CD4-positive, alpha-beta memory T cell (primary cell): ENCODE data around the gene CLDN22. TPM values are rescaled to one million over a fixed set of nuclear protein-coding genes. Genes with fewer than 3 reads are reported as not detected.
A peak's percentile ranks its signal among the peaks of the same experiment; 100 is the strongest.

Source experiments
- CTCF ChIA-PET: fragments of 350-600 bp; sonication (Branson Sonifier 250); formaldehyde crosslinking; loops from one replicate; lab custom pipeline; 2021; ENCODE audit warnings: inconsistent platforms; ENCODE audit not compliant: partially characterized antibody; lab: Charles Lee
- POLR2A ChIA-PET: fragments of 350-600 bp; sonication (Branson Sonifier 250); formaldehyde crosslinking; loops from one replicate; lab custom pipeline; 2021; ENCODE audit not compliant: partially characterized antibody; lab: Charles Lee
- DNase-seq, 5 donors: peaks; one replicate each; pipeline versions ENCODE4 v3.0.0 to v3.0.0-alpha.2; 2020 to 2022; ENCODE audit warnings: mixed read lengths in 1 of 5
- H3K27ac ChIP-seq: one replicate; pipeline ENCODE4 v1.7.0; 2013; ENCODE audit warnings: low read depth, low read length
- H3K27me3 ChIP-seq: 2 replicates; pipeline ENCODE4 v1.7.0; 2013; ENCODE audit warnings: mild to moderate bottlenecking, low read length, moderate library complexity; ENCODE audit not compliant: insufficient read depth
- H3K36me3 ChIP-seq: 2 replicates; pipeline ENCODE4 v1.7.0; 2013; ENCODE audit warnings: mild to moderate bottlenecking, low read length, moderate library complexity; ENCODE audit not compliant: insufficient read depth
- H3K4me1 ChIP-seq: 2 replicates; pipeline ENCODE4 v1.7.0; 2013; ENCODE audit warnings: mild to moderate bottlenecking, low read length, moderate library complexity; ENCODE audit not compliant: insufficient read depth
- H3K4me3 ChIP-seq, 2 donors: one replicate each; pipeline ENCODE4 v1.7.0; 2013; ENCODE audit warnings: low read length in 2 of 2, mild to moderate bottlenecking in 1 of 2
- H3K9me3 ChIP-seq, 2 donors: one replicate each; pipeline ENCODE4 v1.7.0; 2013; ENCODE audit warnings: low read length in 2 of 2, control low read depth in 1 of 2; ENCODE audit not compliant: control insufficient read depth in 1 of 2
- H3K27ac Mint-ChIP-seq, 7 donors: one replicate each; pipeline ENCODE4 v1.8.0; 2020 to 2021; ENCODE audit warnings: mixed read lengths in 7 of 7, mild to moderate bottlenecking in 6 of 7, inconsistent platforms in 3 of 7, moderate library complexity in 3 of 7
- H3K27me3 Mint-ChIP-seq, 2 donors: one replicate each; pipeline ENCODE4 v1.8.0; 2020 to 2021; ENCODE audit warnings: mixed read lengths in 2 of 2
- H3K36me3 Mint-ChIP-seq, 2 donors: one replicate each; pipeline ENCODE4 v1.8.0; 2020 to 2021; ENCODE audit warnings: mixed read lengths in 2 of 2, inconsistent platforms in 1 of 2, mild to moderate bottlenecking in 1 of 2
- H3K4me1 Mint-ChIP-seq, 4 donors: one replicate each; pipeline ENCODE4 v1.8.0; 2020 to 2021; ENCODE audit warnings: mixed read lengths in 4 of 4, mild to moderate bottlenecking in 1 of 4
- H3K4me3 Mint-ChIP-seq, 8 donors: one replicate each; pipeline ENCODE4 v1.8.0; 2020 to 2021; ENCODE audit warnings: mixed read lengths in 8 of 8, mild to moderate bottlenecking in 7 of 8, moderate library complexity in 6 of 8, inconsistent platforms in 3 of 8
- H3K9me3 Mint-ChIP-seq, 8 donors: one replicate each; pipeline ENCODE4 v1.8.0; 2020 to 2021; ENCODE audit warnings: mixed read lengths in 8 of 8, mild to moderate bottlenecking in 5 of 8, inconsistent platforms in 3 of 8, moderate library complexity in 1 of 8
- intact Hi-C: fragments of 100-400 bp; cut with micrococcal nuclease; formaldehyde crosslinking; loops from one replicate; pipeline ENCODE4 v1.15.1; 2023
- polyA plus RNA-seq, 2 donors: library from polyadenylated mRNA; unstranded; fragments of 300-500 nt; fragmentation: Illumina TruSeq; gene quantifications; one replicate each; pipeline ENCODE4 v1.2.3, GENCODE V29; 2021
- total RNA-seq, 2 experiments: library from RNA; stranded (reverse); gene quantifications; one replicate each; pipeline ENCODE4 v1.2.3, GENCODE V29; 2021

CLDN22 gene
- total and polyA plus RNA-seq, 4 experiments from 2014 or later, result not detected

- ChIA-PET POLR2A (no interaction called here), CTCF (interaction anchor here (1.3 kb wide), 1 partner anchor 213 kb away, joined by 3 read pairs; no protein-coding TSS in a partner anchor)
- intact Hi-C loops, result no loop called here
Measured at GRCh38 chr4:183286590-183287308, 33.3 kb downstream of the CLDN22 start.

GRCh38 chr4:183285886-183286285 lies 34.2 kb downstream of the CLDN22 start:
- DNase-seq, result no peak
- Histone ChIP-seq H3K36me3 (no peaks in the 10 kb centered on the region), H3K4me1 (no peaks in the 10 kb centered on the region), H3K27me3 (no peaks in the 10 kb centered on the region), H3K27ac (no peak overlapping the region), H3K4me3 (no peak overlapping the region), H3K9me3 (no peaks in the 10 kb centered on the region)
- no peaks in the 10 kb centered on the region for H3K27me3 Mint-ChIP-seq
- H3K36me3 Mint-ChIP-seq, result peaks cover 15 to 16% of the 10 kb centered on the region in 2 donors
- ChIA-PET CTCF (interaction anchor here (1.3 kb wide), 1 partner anchor 212 kb away, joined by 3 read pairs; no protein-coding TSS in a partner anchor), POLR2A (no interaction called here)
- intact Hi-C loops, result no loop called here
- H3K27ac Mint-ChIP-seq, result no peak overlapping the region
- H3K4me1 Mint-ChIP-seq, result no peaks in the 10 kb centered on the region
- no peak overlapping the region for H3K4me3 Mint-ChIP-seq
- H3K9me3 Mint-ChIP-seq, result no peaks in the 10 kb centered on the region

More at GRCh38 chr4:183286590-183287308, 33.3 kb downstream of the CLDN22 start:
- no peak for DNase-seq
- no peaks in the 10 kb centered on the region for H3K27me3 Mint-ChIP-seq
- Histone ChIP-seq H3K36me3 (no peaks in the 10 kb centered on the region), H3K4me3 (no peak overlapping the region), H3K27ac (no peak overlapping the region), H3K9me3 (no peaks in the 10 kb centered on the region), H3K4me1 (no peaks in the 10 kb centered on the region), H3K27me3 (no peaks in the 10 kb centered on the region)
- H3K9me3 Mint-ChIP-seq, result no peaks in the 10 kb centered on the region
- no peaks in the 10 kb centered on the region for H3K4me1 Mint-ChIP-seq
- H3K27ac Mint-ChIP-seq, result peak overlapping the region in 1 of 7 donors; percentile 70
- peaks cover 17 to 19% of the 10 kb centered on the region in 2 donors for H3K36me3 Mint-ChIP-seq
- no peak overlapping the region for H3K4me3 Mint-ChIP-seq

- H3K9me3 Mint-ChIP-seq, result no peaks in the 10 kb centered on the region
- no peaks in the 10 kb centered on the region for H3K36me3 ChIP-seq
- H3K27ac Mint-ChIP-seq, result no peak overlapping the region
- no peak overlapping the region for H3K4me3 Mint-ChIP-seq
- DNase-seq, result no peak
- POLR2A ChIA-PET, result interaction anchor here (0.8 kb wide), 1 partner anchor 28 kb away, joined by 3 read pairs; no protein-coding TSS in a partner anchor
- H3K9me3 ChIP-seq, result no peaks in the 10 kb centered on the region
- H3K36me3 Mint-ChIP-seq, result peaks cover 16 to 21% of the 10 kb centered on the region in 2 donors
- H3K4me1 Mint-ChIP-seq, result no peaks in the 10 kb centered on the region
- no peaks in the 10 kb centered on the region for H3K27me3 ChIP-seq
- no peaks in the 10 kb centered on the region for H3K4me1 ChIP-seq
- intact Hi-C loops, result no loop called here
- H3K27me3 Mint-ChIP-seq, result no peaks in the 10 kb centered on the region
- no peak overlapping the region for H3K27ac ChIP-seq
- CTCF ChIA-PET, result no interaction called here
- H3K4me3 ChIP-seq, result no peak overlapping the region
Measured at GRCh38 chr4:183284965-183285364, 35.1 kb downstream of the CLDN22 start.

GRCh38 chr4:183284258-183284785 lies 35.8 kb downstream of the CLDN22 start:
- no peaks in the 10 kb centered on the region for H3K4me1 Mint-ChIP-seq
- DNase-seq, result no peak
- H3K4me1 ChIP-seq, result no peaks in the 10 kb centered on the region
- H3K36me3 ChIP-seq, result no peaks in the 10 kb centered on the region
- H3K9me3 ChIP-seq, result no peaks in the 10 kb centered on the region
- H3K9me3 Mint-ChIP-seq, result no peaks in the 10 kb centered on the region
- no peak overlapping the region for H3K27ac Mint-ChIP-seq
- H3K27me3 ChIP-seq, result no peaks in the 10 kb centered on the region
- H3K27ac ChIP-seq, result no peak overlapping the region
- no peaks in the 10 kb centered on the region for H3K27me3 Mint-ChIP-seq
- POLR2A ChIA-PET, result no interaction called here
- CTCF ChIA-PET, result no interaction called here
- intact Hi-C loops, result no loop called here
- H3K36me3 Mint-ChIP-seq, result peaks cover 16 to 26% of the 10 kb centered on the region in 2 donors
- H3K4me3 Mint-ChIP-seq, result no peak overlapping the region
- no peak overlapping the region for H3K4me3 ChIP-seq

GRCh38 chr4:183276106-183276505 lies 44.0 kb downstream of the CLDN22 start:
- intact Hi-C loops, result no loop called here
- DNase-seq, result no peak
- no peaks in the 10 kb centered on the region for H3K4me1 Mint-ChIP-seq
- H3K4me3 Mint-ChIP-seq, result no peak overlapping the region
- CTCF ChIA-PET, result no interaction called here
- POLR2A ChIA-PET, result no interaction called here
- no peaks in the 10 kb centered on the region for H3K27me3 Mint-ChIP-seq
- Histone ChIP-seq H3K27me3 (no peaks in the 10 kb centered on the region), H3K4me1 (no peaks in the 10 kb centered on the region), H3K36me3 (no peaks in the 10 kb centered on the region), H3K4me3 (no peak overlapping the region), H3K9me3 (no peaks in the 10 kb centered on the region), H3K27ac (no peak overlapping the region)
- no peak overlapping the region for H3K27ac Mint-ChIP-seq
- peaks cover 22 to 37% of the 10 kb centered on the region in 2 donors for H3K36me3 Mint-ChIP-seq
- peaks cover 0 to 29% (median 22%) of the 10 kb centered on the region in 8 donors for H3K9me3 Mint-ChIP-seq

GRCh38 chr4:183272384-183272783 lies 47.7 kb downstream of the CLDN22 start:
- Mint-ChIP-seq H3K4me1 (no peaks in the 10 kb centered on the region), H3K36me3 (peaks cover 23 to 27% of the 10 kb centered on the region in 2 donors), H3K27ac (no peak overlapping the region), H3K4me3 (no peak overlapping the region), H3K27me3 (no peaks in the 10 kb centered on the region), H3K9me3 (peaks cover 0 to 29% (median 22%) of the 10 kb centered on the region in 8 donors)
- Histone ChIP-seq H3K4me3 (no peak overlapping the region), H3K4me1 (no peaks in the 10 kb centered on the region), H3K27ac (no peak overlapping the region), H3K9me3 (no peaks in the 10 kb centered on the region), H3K36me3 (no peaks in the 10 kb centered on the region), H3K27me3 (no peaks in the 10 kb centered on the region)
- CTCF ChIA-PET, result interaction anchor here (3.4 kb wide), 1 partner anchor 10 kb away, joined by 19 read pairs; no protein-coding TSS in a partner anchor
- intact Hi-C loops, result no loop called here
- DNase-seq, result no peak
- POLR2A ChIA-PET, result no interaction called here

- no peak for DNase-seq
- Mint-ChIP-seq H3K4me1 (no peaks in the 10 kb centered on the region), H3K9me3 (no peaks in the 10 kb centered on the region), H3K4me3 (no peak overlapping the region), H3K36me3 (peaks cover under 1 to 3% of the 10 kb centered on the region in 2 donors), H3K27ac (no peak overlapping the region), H3K27me3 (no peaks in the 10 kb centered on the region)
- H3K4me3 ChIP-seq, result no peak overlapping the region
- ChIA-PET CTCF (interaction anchor here (3.4 kb wide), 1 partner anchor 9 kb away, joined by 12 read pairs; no protein-coding TSS in a partner anchor), POLR2A (no interaction called here)
- H3K9me3 ChIP-seq, result no peaks in the 10 kb centered on the region
- H3K36me3 ChIP-seq, result no peaks in the 10 kb centered on the region
- no peaks in the 10 kb centered on the region for H3K4me1 ChIP-seq
- intact Hi-C loops, result no loop called here
- no peak overlapping the region for H3K27ac ChIP-seq
- no peaks in the 10 kb centered on the region for H3K27me3 ChIP-seq
Measured at GRCh38 chr4:183268556-183268955, 51.5 kb downstream of the CLDN22 start.
